Keratinocyte (primary cell): ENCODE data around the gene SLC23A2.
"Not testable (repeated sequence)": the region's sequence is repeated elsewhere in the genome, so short reads cannot be mapped to it uniquely, and the experiment has no call there.

Source experiments
- CTCF ChIP-seq, 3 experiments: IDR thresholded peaks in 1 of 3; conservative IDR thresholded peaks in 1 of 3; optimal IDR thresholded peaks in 1 of 3; 2 replicates in 2 of 3; 3 replicates in 1 of 3; pipeline versions ENCODE3 to v1.5.1; 2011; ENCODE audit warnings: low read length in 3 of 3, mild to moderate bottlenecking in 3 of 3, moderate library complexity in 2 of 3, control low read depth in 1 of 3, inconsistent platforms in 1 of 3; ENCODE audit not compliant: insufficient read depth in 2 of 3; ENCODE audit errors: extremely low read depth in 1 of 3
- EZH2 ChIP-seq: IDR thresholded peaks from one replicate; pipeline ENCODE4 v1.6.1; 2012; ENCODE audit warnings: inconsistent platforms, mild to moderate bottlenecking, low read length, moderate library complexity

GRCh38 chr20:4848829-4849228 is 152.5 kb downstream of the SLC23A2 start:
- TF ChIP-seq CTCF (optimal IDR thresholded peaks at IDR 0.05 in 1 of 3, IDR thresholded peaks at IDR 0.05 in 1 of 3, conservative IDR thresholded peaks at IDR 0.05 in 1 of 3; ENCODE audit: extremely low read depth in 1 of 3, insufficient read depth in 2 of 3, low read length in 3 of 3); EZH2: not testable (repeated sequence)
